Endothelial cell of umbilical vein (primary cell): ENCODE measurements around the gene PRSS56. TPM values are rescaled to one million over a fixed set of nuclear protein-coding genes. Genes with fewer than 3 reads are reported as not detected.

Source experiments
- BruUV-seq: library from RNA; stranded (reverse); fragments of 400-500 nt; replicated peaks from 2 replicates; lab custom pipeline; 2021; lab: Mats Ljungman, UMichigan
- CTCF ChIA-PET: fragments of 300-600, 350-600 bp; sonication (Branson Sonifier 250); formaldehyde crosslinking; loops from one replicate; lab custom pipeline; 2021; ENCODE audit warnings: antibody characterized with exemption, inconsistent platforms; lab: Charles Lee
- POLR2A ChIA-PET: fragments of 300-600, 350-600 bp; sonication (Branson Sonifier 250); formaldehyde crosslinking; loops from one replicate; lab custom pipeline; 2021; ENCODE audit warnings: antibody characterized with exemption, inconsistent platforms; lab: Charles Lee
- DNase-seq: peaks from one replicate; pipeline ENCODE4 v3.0.0-alpha.2; 2011; ENCODE audit warnings: low read depth, low spot score
- FAIRE-seq: peaks from 2 replicates; lab custom pipeline; 2011; peaks lifted over from hg19 to GRCh38; lab: Jason Lieb, UNC
- H2AFZ ChIP-seq: 2 replicates; pipeline ENCODE4 v1.6.0; 2012; ENCODE audit warnings: low read depth, low read length, control low read depth, inconsistent platforms
- H3K27ac ChIP-seq: 2 replicates; pipeline ENCODE4 v1.5.1; 2011; ENCODE audit warnings: low read depth, mild to moderate bottlenecking, control low read depth, low read length, moderate library complexity; ENCODE audit not compliant: insufficient read depth
- H3K27me3 ChIP-seq, 2 experiments: 2 replicates each; pipeline versions ENCODE4 v1.6.0 to v1.6.1; 2011; ENCODE audit warnings: low read length in 2 of 2, mixed read lengths in 1 of 2; ENCODE audit not compliant: control insufficient read depth in 2 of 2, insufficient read depth in 2 of 2
- H3K36me3 ChIP-seq, 2 experiments: 2 replicates in 1 of 2; 3 replicates in 1 of 2; pipeline ENCODE4 v1.5.1; 2011; ENCODE audit warnings: low read length in 2 of 2, mild to moderate bottlenecking in 1 of 2, moderate library complexity in 1 of 2; ENCODE audit not compliant: control insufficient read depth in 2 of 2, insufficient read depth in 2 of 2; ENCODE audit errors: extremely low read depth in 1 of 2
- H3K4me1 ChIP-seq: 3 replicates; pipeline ENCODE4 v1.5.1; 2011; ENCODE audit warnings: mild to moderate bottlenecking, low read length; ENCODE audit not compliant: control insufficient read depth, insufficient read depth; ENCODE audit errors: extremely low read depth
- H3K4me2 ChIP-seq: 2 replicates; pipeline ENCODE4 v1.6.1; 2011; ENCODE audit warnings: low read length, control low read depth, mixed read lengths; ENCODE audit not compliant: insufficient read depth
- H3K4me3 ChIP-seq, 3 experiments: fragments of 200-600 bp in 1 of 3; sonication (generic), shearing (Covaris generic) in 1 of 3; replicated peaks in 1 of 3; 2 replicates each; pipeline ENCODE4 v1.5.1; 2011 to 2016; ENCODE audit warnings: control low read depth in 3 of 3, low read length in 3 of 3, mild to moderate bottlenecking in 2 of 3, inconsistent platforms in 1 of 3, low read depth in 1 of 3, moderate library complexity in 1 of 3; ENCODE audit not compliant: insufficient read depth in 1 of 3
- H3K79me2 ChIP-seq: 2 replicates; pipeline ENCODE4 v1.6.0; 2012; ENCODE audit warnings: low read length, inconsistent platforms; ENCODE audit not compliant: control insufficient read depth, insufficient read depth
- H3K9ac ChIP-seq: replicated peaks from 2 replicates; pipeline ENCODE3; 2011; ENCODE audit warnings: low read length, control low read depth; ENCODE audit not compliant: insufficient read depth; ENCODE audit errors: extremely low read depth
- H3K9me1 ChIP-seq: replicated peaks from 3 replicates; pipeline ENCODE4 v1.6.0; 2011; ENCODE audit warnings: mild to moderate bottlenecking, low read length; ENCODE audit not compliant: control insufficient read depth, insufficient read depth; ENCODE audit errors: extremely low read depth
- H3K9me3 ChIP-seq: replicated peaks from 2 replicates; pipeline ENCODE4 v1.5.1; 2012; ENCODE audit warnings: low read length, inconsistent platforms; ENCODE audit not compliant: control insufficient read depth, insufficient read depth
- H4K20me1 ChIP-seq: replicated peaks from 2 replicates; pipeline ENCODE3; 2011; ENCODE audit warnings: mild to moderate bottlenecking, low read length; ENCODE audit not compliant: control insufficient read depth, insufficient read depth; ENCODE audit errors: extremely low read depth
- EZH2 ChIP-seq: IDR thresholded peaks from 2 replicates; pipeline ENCODE4 v1.6.1; 2012; ENCODE audit warnings: borderline replicate concordance, low read depth, mild to moderate bottlenecking, moderate library complexity, low read length, inconsistent platforms; ENCODE audit not compliant: severe bottlenecking
- FOS ChIP-seq: IDR thresholded peaks from 2 replicates; pipeline ENCODE4 v1.6.1; 2011; ENCODE audit warnings: mild to moderate bottlenecking, low read length, moderate library complexity, borderline replicate concordance; ENCODE audit not compliant: insufficient read depth
- JUN ChIP-seq: IDR thresholded peaks from 2 replicates; pipeline ENCODE4 v1.6.1; 2011; ENCODE audit warnings: borderline replicate concordance, low read depth; ENCODE audit not compliant: insufficient read length, insufficient read depth
- MYC ChIP-seq: IDR thresholded peaks from one replicate; pipeline ENCODE4 v1.6.1; 2011; ENCODE audit warnings: mild to moderate bottlenecking, low read depth, low read length
- POLR2A ChIP-seq: IDR thresholded peaks from 2 replicates; pipeline ENCODE4 v1.6.1; 2012; ENCODE audit warnings: low read depth, mild to moderate bottlenecking, control low read depth, low read length
- POLR2AphosphoS5 ChIP-seq: IDR thresholded peaks from 2 replicates; pipeline ENCODE4 v1.6.1; 2012; ENCODE audit warnings: low read depth, mild to moderate bottlenecking, control low read depth, low read length, moderate library complexity; ENCODE audit not compliant: insufficient read depth
- dilution Hi-C: fragments of 300-500 bp; cut with MboI; formaldehyde crosslinking; loops from one replicate; pipeline ENCODE4 v1.15.0; 2019; ENCODE audit warnings: low sequenced_read_pairs; ENCODE audit not compliant: extremely low pct_ligation_motif_present
- intact Hi-C: fragments of 100-400 bp; cut with micrococcal nuclease; formaldehyde crosslinking; loops from one replicate; pipeline ENCODE4 v1.10.0; 2022
- polyA plus RNA-seq, 4 experiments: library from polyadenylated mRNA; depleted of rRNA in 3 of 4; stranded (reverse) in 3 of 4; unstranded in 1 of 4; fragments of >200 nt; gene quantifications; 2 replicates each; pipeline versions ENCODE4 v1.2.1 to v1.2.3, GENCODE V29; 2011 to 2012; ENCODE audit warnings: missing spikeins in 1 of 4
- total RNA-seq: library from RNA; stranded (reverse); gene quantifications from 2 replicates; pipeline ENCODE4 v1.2.3, GENCODE V29; 2021
- TF ChIP-seq, protein P1 (sequence below), 2 donors: IDR thresholded peaks; 1 replicate in 1 of 2; 2 replicates in 1 of 2; pipeline ENCODE4 v1.5.1; 2011; ENCODE audit warnings: low read length in 2 of 2, mild to moderate bottlenecking in 2 of 2, moderate library complexity in 2 of 2, control low read depth in 1 of 2, inconsistent platforms in 1 of 2, low read depth in 1 of 2; ENCODE audit not compliant: insufficient read depth in 1 of 2; ENCODE audit errors: extremely low read depth in 1 of 2
- TF ChIP-seq, protein P2 (sequence below): IDR thresholded peaks from 2 replicates; pipeline ENCODE4 v1.6.1; 2011; ENCODE audit not compliant: insufficient read depth, insufficient read length

PRSS56 gene
- total and polyA plus RNA-seq, 2 donors (not counting 3 experiments of a cell fraction or from before 2014, with no cell fraction given) = not detected

GRCh38 chr2:232476045-232476444, 44.1 kb upstream of the PRSS56 start:
- Histone ChIP-seq H3K36me3 (no peaks in the 10 kb centered on the region), H3K9me3 (no peaks in the 10 kb centered on the region), H3K79me2 (no peaks in the 10 kb centered on the region), H2AFZ (no peak overlapping the region), H3K4me2 (no peak overlapping the region), H3K4me1 (no peaks in the 10 kb centered on the region), H3K9ac (no peak overlapping the region), H3K27ac (no peak overlapping the region), H4K20me1 (no peaks in the 10 kb centered on the region), H3K9me1 (no peaks in the 10 kb centered on the region), H3K27me3 (peaks cover 15 to 17% of the 10 kb centered on the region in 2 experiments), H3K4me3 (no peak overlapping the region)
- no TSS peak for BruUV-seq
- intact Hi-C loops (no loop called here), dilution Hi-C loops (no loop called here)
- CTCF ChIA-PET = no interaction called here
- TF ChIP-seq FOS (no peak), POLR2AphosphoS5 (no peak), JUN (no peak), EZH2 (no peak), MYC (no peak), POLR2A (no peak)
- TF ChIP-seq, protein P1, sequence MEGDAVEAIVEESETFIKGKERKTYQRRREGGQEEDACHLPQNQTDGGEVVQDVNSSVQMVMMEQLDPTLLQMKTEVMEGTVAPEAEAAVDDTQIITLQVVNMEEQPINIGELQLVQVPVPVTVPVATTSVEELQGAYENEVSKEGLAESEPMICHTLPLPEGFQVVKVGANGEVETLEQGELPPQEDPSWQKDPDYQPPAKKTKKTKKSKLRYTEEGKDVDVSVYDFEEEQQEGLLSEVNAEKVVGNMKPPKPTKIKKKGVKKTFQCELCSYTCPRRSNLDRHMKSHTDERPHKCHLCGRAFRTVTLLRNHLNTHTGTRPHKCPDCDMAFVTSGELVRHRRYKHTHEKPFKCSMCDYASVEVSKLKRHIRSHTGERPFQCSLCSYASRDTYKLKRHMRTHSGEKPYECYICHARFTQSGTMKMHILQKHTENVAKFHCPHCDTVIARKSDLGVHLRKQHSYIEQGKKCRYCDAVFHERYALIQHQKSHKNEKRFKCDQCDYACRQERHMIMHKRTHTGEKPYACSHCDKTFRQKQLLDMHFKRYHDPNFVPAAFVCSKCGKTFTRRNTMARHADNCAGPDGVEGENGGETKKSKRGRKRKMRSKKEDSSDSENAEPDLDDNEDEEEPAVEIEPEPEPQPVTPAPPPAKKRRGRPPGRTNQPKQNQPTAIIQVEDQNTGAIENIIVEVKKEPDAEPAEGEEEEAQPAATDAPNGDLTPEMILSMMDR (IDR thresholded peaks at IDR 0.05; ENCODE audit: extremely low read depth in 1 of 2, insufficient read depth in 1 of 2, low read depth in 1 of 2, low read length in 2 of 2) = no peak
- TF ChIP-seq, protein P2, sequence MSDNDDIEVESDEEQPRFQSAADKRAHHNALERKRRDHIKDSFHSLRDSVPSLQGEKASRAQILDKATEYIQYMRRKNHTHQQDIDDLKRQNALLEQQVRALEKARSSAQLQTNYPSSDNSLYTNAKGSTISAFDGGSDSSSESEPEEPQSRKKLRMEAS = no peak
- POLR2A ChIA-PET = no interaction called here
- FAIRE-seq (no peak), DNase-seq (no peak)
